HG03565 (cell line): ENCODE measurements around the gene BBOX1.
"Not testable (repeated sequence)": the region's sequence is repeated elsewhere in the genome, so short reads cannot be mapped to it uniquely, and the experiment has no call there.

Experiments used
- ATAC-seq: cut with Tn5 transposase; IDR thresholded peaks from one replicate; pipeline ENCODE4 v1.9.1; 2021; ENCODE audit warnings: mild to moderate bottlenecking, moderate library complexity; ENCODE audit not compliant: unreplicated experiment

BBOX1 gene

DNA sequence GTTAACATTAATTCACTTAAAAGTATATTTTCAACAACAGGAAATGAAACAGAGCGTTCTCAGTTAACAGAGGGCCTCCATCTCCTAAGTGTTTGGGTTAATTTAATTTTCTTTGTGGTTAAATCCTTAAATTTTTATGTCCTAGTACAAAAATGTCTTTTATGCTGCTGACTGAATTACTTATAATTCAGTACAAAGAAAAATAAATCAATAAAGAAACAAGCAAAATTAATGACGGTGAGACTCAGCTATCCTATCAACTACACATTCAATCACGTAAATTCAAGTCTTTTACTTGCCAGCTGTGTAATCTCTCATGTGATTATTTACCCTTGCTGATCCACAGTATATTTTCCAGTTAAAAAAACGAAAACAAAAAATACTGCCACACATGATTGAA is 81.4 kb downstream of the BBOX1 start:
- ATAC-seq, result no peak

- ATAC-seq, result no peak
Observed at GRCh38 chr11:27124514-27125264, 84.1 kb downstream of the BBOX1 start.

DNA sequence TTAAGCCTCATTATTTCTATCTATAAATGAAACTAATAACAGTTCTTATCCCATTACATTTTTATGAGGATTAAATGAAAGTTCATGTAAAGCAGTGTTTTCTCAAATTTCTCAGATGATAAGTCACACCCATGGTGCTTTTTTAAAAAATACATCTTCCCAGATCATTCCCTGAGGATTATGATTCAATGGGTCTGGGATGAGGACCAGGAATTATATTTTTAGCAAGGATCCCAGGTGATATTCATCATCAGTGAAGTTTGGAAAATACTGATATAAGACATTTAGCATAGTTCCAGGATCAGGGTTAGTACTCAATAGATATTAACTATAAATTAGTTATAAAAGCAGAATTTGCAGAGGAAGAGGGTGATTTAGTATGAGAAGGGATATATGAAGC is 89.1 kb downstream of the BBOX1 start:
- ATAC-seq, result no peak

- no peak for ATAC-seq
Observed at GRCh38 chr11:27130806-27131205, 90.2 kb downstream of the BBOX1 start.

DNA sequence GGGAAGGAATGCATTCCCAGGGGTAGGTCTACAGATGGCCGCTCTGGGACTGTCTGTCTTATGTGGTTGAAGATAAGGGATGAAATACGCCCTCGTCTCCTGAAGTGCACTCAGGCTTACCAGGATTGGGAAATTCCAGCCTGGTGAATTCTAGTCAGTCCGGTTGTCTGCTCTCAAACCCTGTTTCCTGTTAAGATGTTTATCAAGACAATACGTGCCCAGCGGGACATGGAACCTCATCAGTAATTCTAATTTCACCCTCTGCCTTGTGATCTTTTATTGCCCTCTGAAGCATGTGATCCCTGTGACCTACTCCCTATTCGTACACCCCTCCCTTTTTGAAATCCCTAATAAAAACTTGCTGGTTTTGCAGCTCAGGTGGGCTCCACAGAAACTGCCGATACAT is 95.3 kb downstream of the BBOX1 start:
- not testable (repeated sequence) for ATAC-seq

DNA sequence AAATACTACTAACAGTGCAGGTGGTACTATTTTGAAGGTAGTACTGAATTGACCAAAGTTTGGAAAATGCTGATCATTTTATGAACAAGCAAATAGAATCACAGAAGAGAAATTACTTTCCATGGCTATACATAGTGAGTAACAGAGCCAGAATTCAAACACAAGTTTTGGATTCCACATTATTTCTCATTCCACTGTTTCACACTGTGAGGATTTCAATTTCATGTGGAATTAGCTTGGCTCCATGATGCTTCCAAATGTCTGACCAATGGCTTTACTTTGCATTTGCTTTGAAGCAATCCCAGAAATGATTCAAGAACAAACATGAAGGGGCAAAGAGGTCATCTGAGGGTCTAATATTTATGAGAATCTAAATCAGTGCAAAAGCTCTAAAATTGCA is 98.1 kb downstream of the BBOX1 start:
- no peak for ATAC-seq

DNA sequence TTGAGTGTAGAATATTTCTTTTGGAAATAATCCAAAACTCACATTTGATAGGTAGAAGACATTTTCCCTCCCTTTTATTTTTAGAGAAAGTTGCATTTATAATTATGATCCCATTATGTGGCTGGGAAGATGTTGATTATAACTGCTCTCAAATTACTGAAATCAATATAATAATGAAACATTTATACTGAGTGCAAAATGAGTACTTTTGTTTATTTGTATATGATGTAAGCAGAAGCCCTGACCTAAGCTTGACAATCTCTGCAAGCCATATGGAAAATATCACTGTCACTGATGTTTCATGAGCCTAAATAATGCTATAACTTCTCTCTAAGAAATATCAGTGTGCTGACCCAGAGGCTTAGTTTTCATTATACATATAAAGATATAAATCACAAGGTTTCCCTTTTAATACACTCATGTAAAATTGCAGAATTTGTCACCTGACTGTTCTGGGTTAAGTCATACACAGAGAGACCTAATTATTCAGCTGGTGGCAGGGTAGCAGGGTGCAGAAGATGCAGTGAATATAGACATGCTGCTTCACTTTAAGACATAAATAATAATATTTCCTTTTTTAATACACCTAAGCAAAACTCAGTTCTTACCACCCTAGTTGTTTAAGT is 99.2 kb downstream of the BBOX1 start:
- ATAC-seq, result no peak

DNA sequence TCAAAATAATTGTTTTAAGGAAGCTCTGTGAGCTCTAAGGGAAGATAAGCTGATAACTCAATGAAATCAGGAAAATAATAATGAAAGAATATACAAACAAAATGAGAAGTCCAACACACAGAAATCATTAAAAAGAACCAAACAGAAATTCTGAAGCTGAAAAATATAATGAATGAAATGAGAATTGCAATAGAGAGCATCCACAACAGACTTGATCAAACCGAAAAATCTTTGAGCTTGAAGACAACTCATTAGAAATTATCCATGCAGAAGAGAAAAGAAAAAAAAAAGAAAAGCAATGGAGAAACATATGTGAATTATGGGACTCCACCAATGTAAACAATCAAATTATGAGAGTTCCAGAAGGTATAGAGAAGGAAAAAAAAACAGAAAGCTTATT is 101.0 kb downstream of the BBOX1 start:
- no peak for ATAC-seq

GRCh38 chr11:27147916-27148315 is 107.3 kb downstream of the BBOX1 start:
- ATAC-seq, result no peak

DNA sequence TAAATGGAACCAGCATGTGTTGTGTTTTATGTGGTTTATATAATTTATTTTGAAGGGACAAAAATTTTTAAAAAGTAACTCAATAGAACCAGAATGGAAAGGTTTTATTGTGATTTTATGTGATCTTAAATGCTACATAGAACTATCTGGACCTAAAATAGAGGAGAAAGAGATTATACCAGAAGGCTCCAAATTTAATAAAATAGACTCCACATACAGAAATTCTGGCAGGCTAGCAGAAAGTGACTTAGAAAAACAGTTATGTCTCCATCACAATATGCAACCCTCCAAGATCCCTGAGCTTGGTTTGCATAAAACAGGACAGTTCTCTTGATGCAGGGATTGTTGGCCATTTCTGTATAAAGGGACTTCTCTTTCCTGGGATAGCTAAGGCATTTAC is 107.9 kb downstream of the BBOX1 start:
- no peak for ATAC-seq

DNA sequence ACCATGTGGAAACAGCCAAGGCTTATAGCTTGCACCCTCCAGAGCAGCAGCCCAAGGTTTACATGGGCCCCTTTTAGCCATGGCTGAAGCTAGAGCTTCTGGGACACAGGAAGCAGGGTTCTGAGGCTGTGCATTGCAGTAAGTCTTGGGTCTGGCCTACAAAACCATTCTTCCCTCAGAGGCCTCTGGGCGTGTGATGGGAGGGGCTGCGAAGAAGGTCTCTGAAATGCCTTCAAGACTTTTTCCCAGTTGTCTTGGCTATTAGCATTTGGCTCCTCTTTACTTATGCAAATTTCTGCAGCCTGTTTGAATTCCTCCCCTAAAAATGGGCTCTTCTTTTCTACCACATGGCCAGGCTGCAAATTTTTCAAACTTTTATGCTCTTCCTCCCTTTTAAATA is 109.5 kb downstream of the BBOX1 start:
- no peak for ATAC-seq

GRCh38 chr11:27153136-27153535 is 112.5 kb downstream of the BBOX1 start:
- ATAC-seq, result no peak

- ATAC-seq, result peak; percentile 83
Observed at GRCh38 chr11:27158456-27159334, 118.1 kb downstream of the BBOX1 start.

GRCh38 chr11:27159335-27159679 is 118.7 kb downstream of the BBOX1 start:
- no peak for ATAC-seq

DNA sequence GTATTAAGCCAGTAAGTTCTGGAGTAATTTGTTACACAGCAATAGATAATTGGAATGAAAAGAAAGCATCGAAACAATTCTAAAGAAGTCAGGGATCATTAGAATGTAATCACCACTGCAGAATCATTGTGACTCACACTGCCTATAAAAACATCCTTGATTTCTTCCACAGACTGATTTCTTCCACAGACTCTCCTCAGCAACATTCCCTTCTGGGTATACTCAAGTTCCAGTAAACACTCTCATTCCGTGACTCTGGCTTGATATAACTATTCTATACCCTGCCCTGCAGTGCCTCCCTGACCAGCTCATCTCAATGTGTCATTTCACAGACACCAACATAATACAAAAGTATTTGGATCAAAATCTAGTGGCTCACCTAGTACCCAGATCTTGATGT is 120.5 kb downstream of the BBOX1 start:
- no peak for ATAC-seq

DNA sequence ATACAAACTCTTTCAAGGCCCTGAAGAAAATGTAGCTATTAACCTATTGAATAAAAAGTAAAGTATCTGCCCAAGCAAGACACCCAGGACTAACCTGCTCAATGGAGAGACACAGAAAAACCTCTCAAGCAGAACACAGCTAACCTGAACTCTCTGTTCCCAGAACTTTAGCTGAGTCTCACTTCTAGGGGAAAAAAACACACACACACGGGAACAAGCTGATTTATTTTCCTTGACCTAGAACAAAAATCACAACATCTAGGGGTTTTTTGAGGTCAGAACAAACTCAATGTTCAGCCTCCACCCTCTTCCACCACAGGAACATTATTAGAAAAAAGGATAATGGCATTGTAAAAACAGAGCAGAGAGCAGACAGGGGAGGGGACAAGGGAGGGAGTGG is 121.6 kb downstream of the BBOX1 start:
- no peak for ATAC-seq

DNA sequence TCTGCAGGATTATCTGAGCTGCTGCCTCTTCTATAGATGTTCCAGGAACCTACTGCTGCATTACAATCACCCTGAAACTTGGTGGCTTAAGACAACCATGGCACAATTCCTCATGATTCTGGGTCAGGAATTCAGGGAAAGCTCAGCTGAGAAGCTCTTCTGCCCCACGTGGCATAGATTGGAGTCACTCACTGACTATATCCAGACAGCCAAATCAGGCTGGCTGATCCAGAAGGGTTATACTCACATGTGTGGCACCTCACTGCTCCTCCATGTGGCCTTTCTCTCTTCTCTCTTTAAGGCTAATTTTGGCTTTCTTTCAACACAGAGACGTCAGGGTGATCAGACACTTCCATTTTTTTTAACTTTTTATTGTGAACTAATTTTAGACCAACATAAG is 125.5 kb downstream of the BBOX1 start:
- ATAC-seq, result no peak

DNA sequence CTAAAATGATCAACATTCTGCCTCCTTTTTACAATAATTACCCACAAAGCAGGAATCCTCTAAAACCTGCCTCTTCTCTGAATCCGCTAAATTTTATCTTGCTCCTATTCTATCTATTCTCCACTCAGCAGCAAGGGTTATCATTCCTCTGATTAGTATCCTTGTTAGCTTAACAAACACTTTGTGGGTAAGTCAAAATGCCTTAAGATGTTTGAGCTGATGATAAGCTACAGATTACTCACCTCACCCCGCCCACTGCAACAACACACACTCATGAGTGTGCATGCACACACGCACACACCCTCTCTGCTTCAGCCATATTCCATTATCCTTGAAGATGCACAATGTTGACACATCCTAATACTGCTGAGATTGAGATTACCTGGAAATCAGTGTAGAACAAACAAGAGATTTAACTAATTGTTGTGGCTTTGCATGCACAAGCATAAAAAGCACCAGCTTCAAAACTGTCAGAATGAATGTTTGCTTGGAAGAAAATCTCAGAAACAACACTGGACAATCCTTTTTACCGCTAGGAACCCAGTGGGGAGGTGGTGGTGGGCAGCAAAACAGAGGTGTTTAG is 130.9 kb downstream of the BBOX1 start:
- ATAC-seq, result no peak

- no peak for ATAC-seq
Observed at GRCh38 chr11:27173545-27173944, 132.9 kb downstream of the BBOX1 start.

- no peak for ATAC-seq
Observed at GRCh38 chr11:27174021-27174420, 133.4 kb downstream of the BBOX1 start.

- no peak for ATAC-seq
Observed at GRCh38 chr11:27174672-27175210, 134.1 kb downstream of the BBOX1 start.
